Subcutaneous adipose tissue (tissue), 4 donors: ENCODE measurements around the gene PTPN23. TPM values are rescaled to one million over a fixed set of nuclear protein-coding genes. Genes with fewer than 3 reads are reported as not detected.

ENCODE experiments used
- CTCF ChIP-seq: fragments of 450-650 bp; IDR thresholded peaks from one replicate; pipeline ENCODE4 v1.5.1; 2016; ENCODE audit warnings: low read depth, mild to moderate bottlenecking, control low read depth, antibody characterized with exemption, moderate library complexity
- total RNA-seq, 4 donors: library from RNA; depleted of rRNA; stranded (reverse); fragments of >200 nt; gene quantifications; one replicate each; pipeline ENCODE4 v1.1.0, GENCODE V29; 2016

Gene PTPN23
- total RNA-seq, 4 donors from 2014 or later: 14.0 to 27.3 (median 19.9) TPM

DNA sequence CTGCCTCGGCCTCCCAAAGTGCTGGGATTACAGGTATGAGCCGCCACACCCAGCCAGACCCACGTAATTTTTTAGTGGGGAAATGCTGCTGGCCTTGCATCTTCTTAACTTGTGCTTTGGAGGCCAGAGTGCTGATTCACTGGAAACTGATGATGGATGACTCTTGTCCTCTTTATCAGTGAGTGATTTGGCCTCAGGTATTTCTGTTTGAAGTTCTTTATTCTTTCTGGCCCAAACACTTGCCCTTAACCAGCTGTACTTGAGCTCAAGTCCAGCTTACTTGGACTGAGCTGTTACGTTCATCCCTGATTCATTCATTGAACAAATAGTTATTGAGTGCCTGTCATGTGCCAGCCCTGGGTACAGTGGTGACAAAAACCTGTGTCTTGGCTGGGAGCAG lies 4.2 kb downstream of the PTPN23 start:
- TF ChIP-seq CTCF: no peak

GRCh38 chr3:47385796-47386195 lies 5.0 kb downstream of the PTPN23 start:
- no peak for TF ChIP-seq CTCF

DNA sequence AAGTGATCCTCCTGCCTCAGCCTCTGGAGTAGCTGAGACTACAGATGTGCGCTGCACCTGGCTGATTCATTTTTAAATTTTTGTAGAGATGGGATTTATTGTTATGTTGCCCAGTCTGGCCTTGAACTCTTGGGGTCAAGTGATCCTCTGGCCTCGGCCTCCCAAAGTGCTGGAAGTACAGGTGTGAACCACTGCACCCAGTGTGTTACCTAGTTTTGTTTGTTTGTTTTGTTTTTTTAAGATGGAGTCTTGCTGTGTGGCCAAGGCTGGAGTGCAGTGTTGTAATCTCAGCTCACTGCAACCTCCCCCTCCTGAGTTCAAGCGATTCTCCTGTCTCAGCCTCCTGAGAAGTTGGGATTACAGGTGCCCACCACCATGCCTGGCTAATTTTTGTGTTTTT lies 12.1 kb downstream of the PTPN23 start:
- TF ChIP-seq CTCF: no peak

DNA sequence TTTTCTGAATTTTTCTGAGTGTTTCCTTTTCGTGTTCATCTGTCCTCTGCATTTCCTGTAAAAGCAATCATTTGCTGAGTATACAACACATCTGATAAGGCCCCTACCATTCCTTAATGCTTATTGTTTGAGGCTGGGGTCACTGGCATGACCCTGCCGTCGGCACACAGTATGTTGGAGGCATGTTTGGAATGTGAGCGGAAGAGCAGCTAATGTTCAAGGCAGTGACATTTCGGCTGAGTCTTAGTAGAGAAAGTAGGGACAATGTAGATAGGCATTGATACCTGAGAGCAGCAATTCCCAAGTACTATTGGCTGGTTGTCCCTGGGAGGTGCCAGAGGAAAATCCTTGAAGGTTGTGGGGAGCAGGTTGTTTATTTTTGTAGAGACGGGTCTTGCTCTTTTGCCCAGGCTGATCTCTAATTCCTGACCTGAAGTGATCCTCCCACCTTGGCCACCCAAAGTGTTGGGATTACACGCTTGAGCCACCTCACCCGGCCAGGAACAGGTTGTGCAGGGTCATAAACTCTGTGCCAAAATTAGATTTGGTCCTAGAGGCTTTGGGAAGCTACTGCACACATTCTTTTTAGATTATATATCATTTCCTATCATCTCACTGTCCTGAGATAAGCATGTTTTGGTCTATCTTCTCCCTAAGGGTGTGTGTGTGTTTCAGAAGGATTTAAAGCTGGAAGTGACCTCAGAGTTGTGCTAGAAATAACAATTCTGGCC lies 13.5 kb downstream of the PTPN23 start:
- TF ChIP-seq CTCF: no peak

DNA sequence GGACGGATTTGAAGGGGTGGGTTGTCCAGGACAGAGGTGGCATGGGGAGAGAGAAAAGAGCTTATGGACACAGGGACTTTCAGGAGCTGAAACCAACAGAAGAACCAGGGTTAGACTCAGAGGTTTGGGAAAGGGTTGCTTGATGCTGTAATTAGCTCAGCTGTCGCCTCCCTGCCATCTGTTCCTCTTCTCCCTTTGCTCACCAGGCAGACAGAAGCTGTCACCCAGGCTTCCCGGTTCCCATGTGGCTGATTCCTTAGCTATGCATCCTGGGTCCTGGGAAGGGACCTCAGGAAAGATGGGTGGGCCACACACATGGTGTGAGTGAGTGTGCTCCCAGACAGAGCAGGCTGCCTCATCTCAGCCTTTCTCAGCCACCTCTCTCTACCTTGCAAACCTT lies 14.1 kb downstream of the PTPN23 start:
- TF ChIP-seq CTCF: no peak

- no peak for TF ChIP-seq CTCF
These were observed 17.4 kb downstream of the PTPN23 start for GRCh38 chr3:47398228-47398627.

- TF ChIP-seq CTCF: no peak
These were observed 18.2 kb downstream of the PTPN23 start for GRCh38 chr3:47399016-47399415.
